CD4-positive, alpha-beta T cell treated with Interleukin-21 for 1 hour (primary cell): ENCODE results near the gene SESN2.
"Not testable (repeated sequence)": the region's sequence is repeated elsewhere in the genome, so short reads cannot be mapped to it uniquely, and the experiment has no call there.

ENCODE experiments used
- DNase-seq: peaks from one replicate; pipeline ENCODE4 v3.0.0-alpha.2; 2020

Gene SESN2

DNA sequence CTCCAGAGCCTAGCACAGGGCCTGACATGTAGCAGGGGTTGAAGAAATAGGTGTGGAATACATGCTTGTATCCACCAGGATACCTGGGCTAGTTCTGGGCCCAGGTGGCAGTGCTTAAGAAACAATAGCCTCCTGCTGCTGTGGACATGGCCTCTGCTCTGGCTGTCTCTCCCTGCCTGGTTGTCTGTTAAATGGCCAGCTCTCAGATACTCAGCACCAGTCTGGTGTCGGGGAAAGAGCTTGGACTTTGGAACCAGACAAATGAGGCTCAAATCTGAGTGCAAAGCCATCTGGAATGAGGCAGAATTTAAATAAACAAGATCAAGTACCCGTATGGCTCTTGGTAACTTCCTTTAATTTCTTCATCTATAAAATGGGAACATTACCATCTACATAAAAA is 31.5 kb downstream of the SESN2 start:
- no peak for DNase-seq

DNA sequence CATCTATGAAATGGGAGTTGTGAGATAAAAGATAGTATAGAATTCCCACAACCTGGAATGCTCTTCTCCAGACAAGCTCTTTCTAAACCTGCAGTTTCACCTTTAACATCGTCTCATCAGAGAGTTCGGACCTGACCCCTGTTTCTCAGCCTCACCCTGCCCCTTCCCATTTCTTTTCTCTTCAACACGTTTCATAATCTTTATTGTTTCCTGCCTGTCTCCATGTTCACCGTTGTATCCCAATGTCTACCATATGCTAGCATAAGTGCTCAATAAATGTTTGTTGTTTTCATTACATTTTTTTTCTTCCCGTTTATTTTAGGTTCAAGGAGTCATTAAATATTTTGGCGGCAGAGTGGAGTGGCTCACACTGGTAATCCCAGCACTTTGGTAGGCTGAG is 32.4 kb downstream of the SESN2 start:
- DNase-seq, result no peak

DNA sequence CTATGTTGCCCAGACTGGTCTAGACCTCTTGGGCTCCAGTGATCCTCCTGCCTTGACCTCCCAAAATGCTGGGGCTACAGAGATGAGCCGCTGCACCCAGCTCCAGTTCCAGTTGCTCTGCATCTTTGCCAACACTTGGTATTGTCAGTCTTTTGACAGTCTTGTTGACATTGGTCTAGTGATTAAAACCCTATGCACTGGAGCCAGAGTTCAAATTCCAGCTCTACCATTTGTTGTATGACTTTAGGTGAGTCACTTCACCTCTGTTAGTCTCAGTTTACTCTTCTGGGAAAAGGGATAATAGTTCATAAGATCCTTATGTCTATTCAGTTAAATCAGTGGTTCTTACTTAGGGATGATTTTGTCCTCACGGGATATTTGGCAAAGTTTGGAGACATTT is 36.6 kb downstream of the SESN2 start:
- DNase-seq, result no peak

DNA sequence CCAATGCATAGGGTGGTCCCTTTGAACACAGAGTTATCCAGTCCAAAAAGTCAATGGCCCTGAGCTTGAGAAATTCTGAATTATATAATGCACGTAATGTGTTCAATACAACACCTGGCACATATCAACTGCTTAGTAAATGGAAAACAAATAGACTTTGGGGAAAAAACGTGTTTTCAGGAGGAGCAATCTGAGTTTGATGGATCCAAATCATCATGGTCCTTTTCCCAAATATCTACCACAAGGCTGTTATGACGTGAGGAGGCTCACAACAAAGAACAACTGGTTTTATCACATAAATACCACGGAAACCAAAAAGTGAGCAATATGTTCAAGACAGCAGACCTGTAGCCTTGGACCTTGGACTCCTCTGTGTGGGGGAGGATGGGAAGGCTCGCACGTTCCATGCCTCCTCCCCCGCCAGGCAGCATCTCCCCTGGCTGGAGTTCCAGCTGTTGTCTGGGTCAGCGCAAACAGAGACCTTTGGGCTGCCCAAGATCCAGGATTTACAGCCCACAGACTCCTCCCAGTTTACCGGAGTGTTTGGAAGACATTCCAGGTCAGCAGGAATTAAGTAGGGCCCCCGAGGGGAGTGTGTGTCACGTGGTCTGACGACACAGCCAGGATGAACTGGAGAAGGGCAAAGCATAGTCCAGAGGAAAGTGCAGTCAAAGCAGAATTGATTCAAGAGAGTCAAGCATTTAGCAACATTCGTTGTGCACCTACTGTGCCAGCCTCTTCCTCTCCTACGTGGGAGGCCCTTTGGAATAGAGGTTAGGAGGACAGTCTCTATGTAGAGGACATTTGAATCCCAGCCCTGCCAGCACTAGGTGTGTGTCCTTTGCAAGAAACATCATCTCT is 37.3 kb downstream of the SESN2 start:
- no peak for DNase-seq

DNA sequence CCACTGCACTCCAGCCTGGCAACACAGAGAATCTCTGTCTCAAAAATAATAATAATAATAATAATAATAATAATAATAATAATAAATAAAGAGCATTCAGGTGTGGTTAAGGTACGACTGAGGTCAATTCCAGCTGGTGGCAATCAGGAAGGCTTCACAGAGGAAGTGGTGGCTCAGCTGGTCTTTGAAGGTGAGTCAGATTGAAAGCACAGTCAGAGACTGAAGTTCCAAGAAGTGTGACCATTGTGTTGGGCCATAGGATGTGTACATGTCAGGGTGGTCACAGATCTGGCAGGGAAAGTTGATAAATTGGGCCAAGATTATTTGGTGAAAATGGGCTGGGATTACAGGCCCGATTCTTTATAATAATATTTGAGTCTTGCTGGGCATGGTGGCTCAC is 38.5 kb downstream of the SESN2 start:
- no peak for DNase-seq

DNA sequence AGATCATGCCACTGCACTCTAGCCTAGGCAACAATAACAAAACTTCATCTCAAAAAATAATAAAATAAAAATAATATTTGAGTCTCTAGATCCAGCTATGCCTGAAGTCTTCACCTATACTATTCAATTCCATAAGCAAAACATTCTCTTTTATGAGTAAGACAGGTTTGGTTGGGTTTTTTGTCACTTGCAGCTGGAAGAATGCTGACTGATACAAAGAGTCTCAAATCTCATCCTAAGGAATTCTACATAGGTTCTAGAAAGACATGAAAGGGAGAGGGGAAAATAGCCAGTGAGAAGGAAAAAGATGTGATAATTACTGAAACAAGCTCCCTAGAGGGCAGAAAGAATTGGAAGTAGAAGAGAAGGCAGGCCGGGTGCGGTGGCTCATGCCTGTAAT is 39.1 kb downstream of the SESN2 start:
- DNase-seq, result no peak

DNA sequence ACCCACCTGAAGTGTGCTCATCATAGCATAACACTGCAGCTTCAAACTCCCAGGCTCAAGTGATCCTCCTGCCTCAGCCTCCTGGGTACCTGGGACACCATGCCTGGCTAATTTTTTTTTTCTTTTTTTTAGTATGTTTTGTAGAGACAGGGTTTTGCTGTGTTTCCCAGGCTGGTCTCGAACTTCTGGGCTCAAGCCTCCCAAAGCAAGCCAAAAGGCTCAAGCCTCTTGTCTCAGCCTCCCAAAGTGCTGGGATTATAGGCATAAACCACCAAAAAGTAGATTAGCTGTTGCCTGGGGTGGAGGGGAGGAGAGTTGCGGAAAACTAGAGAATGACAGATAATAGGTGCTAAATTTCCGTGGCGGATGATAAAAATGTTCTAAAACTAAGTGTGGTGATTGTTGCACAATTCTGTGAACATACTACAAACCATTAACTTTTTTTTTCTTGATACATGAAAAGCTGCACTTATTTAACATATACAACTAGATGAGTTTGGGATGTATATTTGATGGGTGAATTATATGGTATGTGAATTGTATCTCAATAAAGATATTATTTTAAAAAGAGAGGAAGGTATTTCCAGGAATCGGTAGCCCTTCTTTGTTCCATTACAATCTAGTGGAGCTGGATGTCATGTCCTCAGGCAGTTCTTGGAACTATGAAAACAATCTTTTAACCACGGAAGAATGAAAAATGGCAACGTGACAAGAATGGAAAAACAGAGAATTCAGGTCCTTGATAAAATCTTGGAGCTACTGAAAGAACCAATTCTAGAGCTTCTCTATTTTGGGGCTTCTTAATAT is 42.3 kb downstream of the SESN2 start:
- no peak for DNase-seq

DNA sequence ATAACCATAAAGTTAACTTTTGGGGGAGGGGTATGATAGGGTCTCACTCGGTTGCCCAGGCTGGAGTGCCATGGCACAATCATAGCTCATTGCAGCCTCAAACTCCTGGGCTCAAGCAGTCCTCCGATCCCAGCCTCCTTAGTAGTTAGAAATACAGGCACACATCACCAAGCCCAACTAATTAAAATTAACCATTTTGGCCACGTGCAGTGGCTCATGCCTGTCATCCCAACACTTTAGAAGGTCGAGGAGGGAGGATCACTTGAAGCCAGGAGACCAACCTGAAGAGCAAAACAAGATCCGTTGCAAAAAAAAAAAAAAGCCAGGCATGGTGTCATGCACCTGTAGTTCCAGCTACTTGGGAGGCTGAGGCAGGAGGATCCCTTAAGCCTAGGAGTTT is 42.9 kb downstream of the SESN2 start:
- no peak for DNase-seq

DNA sequence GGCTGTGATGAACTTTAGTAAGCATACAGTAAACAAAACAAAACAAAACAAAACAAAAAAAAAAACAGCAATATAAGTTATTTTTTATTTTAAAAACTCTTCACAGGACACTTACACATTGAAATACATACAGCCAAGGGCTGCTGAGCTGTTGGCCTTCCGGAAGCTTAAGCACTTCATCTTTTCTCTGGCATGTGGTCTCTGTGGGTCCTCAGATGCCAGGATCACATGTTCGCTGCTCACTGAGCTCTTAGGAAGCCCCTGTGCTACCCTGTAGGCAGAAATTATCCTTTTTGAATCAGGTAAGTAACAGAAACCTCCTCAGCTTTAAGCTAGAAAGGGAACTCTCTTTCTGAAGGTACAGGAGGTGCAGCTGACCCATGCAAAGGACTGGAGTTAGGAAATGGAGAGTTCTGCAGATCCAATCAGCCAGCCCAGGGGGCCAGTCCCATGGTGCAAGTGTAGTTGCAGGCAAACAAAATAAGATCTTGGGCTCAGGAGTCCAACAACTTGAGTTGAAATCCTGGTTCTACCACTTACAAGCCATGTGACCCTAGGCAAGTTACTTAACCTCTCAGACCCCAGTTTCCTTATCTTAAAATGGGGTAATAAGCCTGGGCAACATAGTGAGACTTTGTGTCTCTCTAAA is 47.1 kb downstream of the SESN2 start:
- DNase-seq, result no peak

DNA sequence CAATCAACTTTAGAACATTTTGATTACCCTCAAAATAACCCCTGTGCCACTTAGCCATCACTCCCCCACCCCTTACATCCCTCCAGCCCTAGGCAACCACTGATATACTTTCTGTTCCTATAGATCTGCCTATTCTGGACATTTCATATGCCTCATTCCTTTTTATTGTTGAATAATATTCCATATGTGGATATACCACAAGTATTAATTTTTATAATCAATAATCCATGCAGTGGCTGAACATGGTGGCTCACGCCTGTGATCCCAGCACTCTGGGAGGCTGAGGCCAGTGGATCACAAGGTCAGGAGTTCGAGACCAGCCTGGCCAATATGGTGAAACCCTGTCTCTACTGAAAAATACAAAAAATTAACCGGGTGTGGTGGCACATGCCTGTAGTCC is 49.4 kb downstream of the SESN2 start:
- no peak for DNase-seq

DNA sequence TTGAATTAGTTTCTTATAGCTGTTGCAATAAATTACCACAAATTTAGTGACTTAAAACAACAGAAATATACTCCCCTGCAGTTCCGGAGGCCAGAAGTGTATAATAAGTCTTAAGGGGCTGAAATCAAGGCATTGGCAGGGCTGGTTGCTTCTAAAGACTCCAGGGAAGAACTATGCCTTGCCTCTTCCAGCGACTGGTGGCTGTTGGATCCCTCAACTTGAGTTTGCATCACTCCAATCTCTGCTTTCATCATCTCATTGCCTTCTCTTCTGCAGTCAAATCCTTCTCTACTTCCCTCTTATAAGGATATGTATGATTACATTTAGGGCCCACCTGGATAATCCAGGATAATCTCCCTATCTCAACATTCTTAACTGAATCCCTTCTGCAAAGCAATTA is 50.4 kb downstream of the SESN2 start:
- no peak for DNase-seq

DNA sequence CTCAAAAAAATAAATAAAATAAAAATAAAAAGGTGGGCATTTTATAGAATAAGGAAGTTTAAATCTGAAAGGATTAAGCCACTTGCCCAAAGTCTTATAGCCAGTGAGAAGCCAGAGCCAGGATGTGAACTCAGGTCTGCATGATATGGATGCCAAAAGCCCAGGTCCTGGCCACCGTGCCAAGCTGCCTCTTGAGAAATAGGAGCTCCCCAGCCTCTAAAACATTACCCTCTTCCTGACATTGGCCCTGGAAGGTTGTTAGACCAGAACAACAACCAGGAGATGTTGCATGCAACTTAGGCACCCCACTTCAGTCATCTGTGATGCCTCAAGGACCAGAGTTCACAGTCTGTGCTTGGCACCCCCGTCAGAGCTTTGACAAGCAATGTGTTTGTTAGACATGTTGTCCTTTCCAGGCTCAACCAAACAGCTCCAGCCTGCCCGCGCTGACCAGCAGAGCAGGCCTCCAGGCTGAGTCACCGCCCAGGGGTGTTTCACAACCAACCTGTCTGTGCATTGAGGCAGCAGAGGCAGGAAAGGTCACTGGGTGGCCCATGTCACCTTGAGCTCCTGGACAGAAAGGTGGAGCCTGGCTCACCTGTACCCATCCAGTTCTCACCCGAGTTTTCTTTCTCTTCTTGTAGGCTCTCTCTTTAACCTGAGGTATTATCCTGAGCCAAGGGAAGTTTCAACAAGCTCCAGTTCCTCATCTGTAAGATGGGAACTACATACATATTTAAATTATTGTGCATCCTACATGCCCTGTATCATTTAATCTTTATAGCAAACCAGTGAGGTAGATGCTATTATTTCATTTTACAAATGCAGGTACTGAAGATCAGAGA is 54.6 kb downstream of the SESN2 start:
- no peak for DNase-seq

DNA sequence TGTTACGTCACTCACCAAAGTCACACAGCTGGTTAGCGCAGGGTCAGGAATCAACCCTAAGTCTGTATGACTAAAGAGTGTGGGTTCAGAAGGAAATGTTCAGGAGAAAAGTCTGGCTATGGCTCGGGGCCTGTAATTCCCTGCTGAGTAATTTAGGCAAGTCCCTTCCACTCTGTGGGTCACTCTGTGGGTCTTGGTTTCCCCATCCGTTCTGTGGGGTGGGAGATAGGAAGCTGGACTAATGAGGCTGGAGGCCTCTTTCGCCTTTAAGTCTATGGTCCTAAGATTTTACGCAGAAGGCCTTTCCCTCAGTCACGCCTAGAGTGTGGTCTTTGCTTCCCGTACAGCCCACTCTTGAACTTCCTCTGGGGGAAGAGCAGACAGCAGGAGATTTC is 55.2 kb downstream of the SESN2 start:
- no peak for DNase-seq

DNA sequence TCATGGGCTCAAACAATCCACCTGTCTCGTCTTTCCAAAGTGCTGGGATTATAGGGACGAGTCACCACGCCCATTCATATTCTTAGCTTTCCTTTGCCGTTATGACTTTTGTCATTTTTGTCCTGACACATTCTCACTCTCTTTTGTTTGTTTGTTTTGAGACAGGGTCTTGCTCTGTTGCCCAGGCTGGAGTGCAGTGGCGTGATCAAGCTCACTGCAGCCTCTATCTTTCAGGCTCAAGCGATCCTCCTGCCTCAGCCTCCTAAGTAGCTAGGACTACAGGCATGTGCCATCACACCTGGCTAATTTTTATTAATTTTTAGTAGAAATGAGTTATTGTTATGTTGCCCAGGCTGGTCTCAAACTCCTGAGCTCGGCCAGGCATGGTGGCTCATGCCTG is 57.7 kb downstream of the SESN2 start:
- DNase-seq, result no peak

DNA sequence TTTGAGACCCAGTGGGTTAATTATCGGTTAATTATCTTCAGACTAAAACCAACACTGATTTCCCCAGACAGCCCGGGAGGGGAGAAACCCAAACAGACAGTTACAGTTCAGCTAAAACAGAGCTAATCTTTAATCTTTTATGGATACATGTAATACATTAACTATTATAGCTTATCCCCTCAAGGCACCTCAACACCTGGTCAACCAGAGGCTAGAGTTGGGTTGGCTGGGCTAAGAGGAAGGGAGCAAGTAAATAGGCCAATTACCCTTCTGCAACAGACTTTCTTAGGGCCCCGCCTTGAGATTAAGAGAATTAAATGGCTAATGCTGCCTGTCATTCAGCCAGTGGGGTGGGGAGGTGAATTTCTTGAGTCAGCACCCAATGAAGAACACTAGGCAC is 62.9 kb downstream of the SESN2 start:
- DNase-seq, result no peak

DNA sequence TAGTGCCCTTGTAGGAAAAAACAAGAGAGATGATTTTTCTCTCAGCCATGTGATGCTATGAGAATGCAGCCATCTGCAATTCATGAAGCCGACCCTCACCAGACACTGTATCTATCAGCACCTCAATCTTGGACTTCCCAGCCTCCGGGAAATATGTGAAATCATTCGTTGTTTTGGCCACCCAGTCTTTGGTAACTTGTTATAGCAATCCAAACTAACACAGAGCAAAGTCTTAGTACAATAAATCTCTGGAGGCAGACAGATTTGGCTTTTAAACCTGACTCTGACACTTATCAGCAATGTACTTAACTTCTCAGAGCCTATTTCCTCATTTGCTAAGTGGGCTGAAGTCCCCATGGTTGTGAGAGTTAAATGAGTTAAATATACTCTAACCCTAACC is 64.4 kb downstream of the SESN2 start:
- DNase-seq, result no peak

DNA sequence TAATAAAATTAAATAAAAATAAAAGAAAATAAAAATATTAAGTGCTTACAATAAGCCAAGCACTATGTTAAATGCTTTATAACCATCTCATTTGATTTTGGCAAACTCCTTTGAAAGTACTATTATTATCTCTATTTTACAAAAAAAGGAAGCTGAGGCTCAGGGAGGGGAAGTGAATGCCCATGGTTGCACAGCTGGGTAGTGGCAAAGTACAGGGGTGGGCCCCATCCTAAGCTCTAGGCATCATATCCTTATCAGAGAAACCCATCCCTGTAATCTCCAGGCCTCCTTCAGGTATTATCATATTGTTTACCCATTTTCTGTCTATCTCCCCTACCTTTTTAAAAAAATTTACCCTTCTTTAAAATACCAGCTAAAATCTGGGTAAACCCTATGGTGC is 67.2 kb downstream of the SESN2 start:
- no peak for DNase-seq

DNA sequence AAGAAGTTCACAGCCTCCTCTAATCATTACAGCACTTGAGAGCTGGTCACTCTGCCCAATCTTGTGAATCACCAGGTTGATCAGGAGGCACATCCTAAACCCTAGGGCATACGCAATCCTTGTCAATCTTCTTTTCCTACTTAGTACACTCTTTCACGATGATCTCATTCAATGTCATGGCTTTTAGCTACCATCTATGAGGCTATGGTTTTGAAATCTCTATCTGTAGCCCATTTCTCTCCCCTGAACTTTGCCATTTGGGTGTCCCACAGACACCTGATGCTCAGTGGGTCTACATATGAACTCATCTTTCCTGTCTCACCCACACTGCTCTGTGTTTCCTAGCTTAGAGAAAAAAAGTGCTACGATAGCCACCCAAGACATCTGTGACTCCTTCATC is 67.7 kb downstream of the SESN2 start:
- DNase-seq, result no peak

DNA sequence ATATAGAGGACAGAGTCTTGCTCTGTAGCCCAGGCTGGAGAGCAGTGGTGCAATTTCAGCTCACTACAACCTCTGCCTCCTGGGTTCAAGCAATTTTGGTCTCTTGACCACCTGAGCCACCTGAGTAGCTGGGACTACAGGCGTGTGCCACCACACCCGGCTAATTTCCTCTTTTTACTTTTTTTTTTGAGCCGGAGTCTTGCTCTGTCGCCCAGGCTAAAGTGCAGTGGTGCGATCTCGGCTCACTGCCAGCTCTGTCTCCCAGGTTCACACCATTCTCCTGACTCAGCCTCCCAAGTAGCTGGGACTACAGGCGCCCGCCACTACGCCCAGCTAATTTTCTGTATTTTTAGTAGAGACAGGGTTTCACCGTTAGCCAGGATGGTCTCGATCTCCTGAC is 68.1 kb downstream of the SESN2 start:
- DNase-seq, result not testable (repeated sequence)

DNA sequence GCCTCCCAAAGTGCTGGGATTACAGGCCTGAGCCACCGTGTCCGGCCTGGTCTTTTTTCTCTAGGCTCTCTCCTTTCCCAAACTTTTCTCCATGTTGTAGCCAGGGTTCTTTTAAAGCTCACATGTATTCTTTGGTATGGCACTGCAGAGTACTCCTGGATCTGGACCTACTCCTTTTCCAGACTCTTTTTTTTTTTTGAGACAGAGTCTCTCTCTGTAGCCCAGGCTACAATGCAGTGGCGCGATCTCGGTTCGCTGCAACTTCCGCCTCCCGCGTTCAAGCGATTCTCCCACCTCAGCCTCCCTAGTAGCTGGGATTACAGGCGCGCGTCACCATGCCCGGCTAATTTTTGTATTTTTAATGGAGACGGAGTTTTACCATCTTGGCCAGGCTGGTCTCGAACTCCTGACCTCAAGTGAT is 68.9 kb downstream of the SESN2 start:
- DNase-seq, result no peak

DNA sequence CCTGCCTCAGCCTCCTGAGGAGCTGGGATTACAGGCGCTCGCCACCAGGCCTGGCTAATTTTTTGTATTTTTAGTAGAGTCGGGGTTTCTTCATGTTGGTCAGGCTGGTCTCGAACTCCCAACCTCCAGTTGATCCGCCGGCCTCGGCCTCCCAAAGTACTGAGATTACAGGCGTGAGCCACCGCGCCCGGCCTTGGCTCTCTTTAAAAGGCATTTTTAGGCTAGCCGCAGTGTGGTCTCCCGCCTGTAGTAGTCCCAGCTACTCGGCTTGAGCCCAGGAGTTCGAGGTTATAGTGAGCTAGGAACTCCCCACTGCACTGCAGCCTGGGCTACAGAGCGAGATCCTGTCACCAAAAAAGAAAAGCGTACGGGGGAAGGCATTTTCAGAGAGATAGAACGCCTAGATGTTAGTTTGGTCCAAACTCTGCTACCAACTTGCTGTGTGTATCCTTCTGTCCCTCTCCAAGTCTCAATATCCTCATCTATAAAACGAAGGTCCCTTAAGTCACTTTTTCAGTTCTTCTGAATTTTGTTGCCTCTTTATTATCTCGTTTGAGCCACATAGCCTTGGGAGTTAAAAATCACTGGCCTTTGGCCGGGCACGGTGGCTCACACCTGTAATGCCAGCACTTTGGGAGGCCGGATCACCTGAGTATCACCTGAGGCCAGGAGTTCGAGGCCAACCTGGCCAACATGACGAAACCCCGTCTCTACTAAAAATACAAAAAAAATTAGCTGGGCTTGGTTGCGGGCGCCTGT is 70.3 kb downstream of the SESN2 start:
- DNase-seq, result no peak
